HG03135 (cell line): ENCODE data around the gene SUPT20HL1.
"Not testable (repeated sequence)": the region's sequence is repeated elsewhere in the genome, so short reads cannot be mapped to it uniquely, and the experiment has no call there.

Experiments used
- ATAC-seq: cut with Tn5 transposase; IDR thresholded peaks from one replicate; pipeline ENCODE4 v1.9.1; 2021; ENCODE audit warnings: mild to moderate bottlenecking, moderate library complexity; ENCODE audit not compliant: unreplicated experiment

SUPT20HL1 gene

GRCh38 chrX:24360272-24360671 lies at the start of gene SUPT20HL1:
Gene SUPT20HL1, plus strand, starts transcription at chrX:24360639. Its CDS starts 2,122 bp downstream, at chrX:24362761.
- no peak for ATAC-seq

- ATAC-seq: not testable (repeated sequence)
Observed at GRCh38 chrX:24310916-24311315, 49.5 kb upstream of the SUPT20HL1 start.

GRCh38 chrX:24311507-24312248 lies 48.8 kb upstream of the SUPT20HL1 start:
- ATAC-seq: not testable (repeated sequence)

DNA sequence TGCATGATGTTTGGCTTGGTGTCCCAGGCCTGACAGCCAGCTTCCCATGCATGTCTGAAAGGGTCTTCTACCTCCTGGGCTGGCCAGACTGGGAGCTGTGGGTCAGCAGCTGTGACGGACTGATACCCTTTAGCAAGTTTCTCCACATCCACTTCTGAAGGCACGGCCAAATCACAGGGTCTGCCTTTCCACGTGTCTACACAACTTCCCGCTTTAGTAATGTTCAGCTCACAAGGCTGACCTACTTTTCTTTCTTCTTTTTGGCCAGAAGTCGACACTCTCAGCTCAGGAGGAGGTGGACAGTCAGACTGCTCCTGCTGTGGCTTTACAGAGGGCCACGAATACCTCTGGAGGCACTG lies 48.2 kb upstream of the SUPT20HL1 start:
- not testable (repeated sequence) for ATAC-seq

GRCh38 chrX:24314019-24314635 lies 46.3 kb upstream of the SUPT20HL1 start, which contains the start of gene SUPT20HL2:
Gene SUPT20HL2, minus strand, starts transcription at chrX:24314069. Its CDS starts 754 bp downstream, at chrX:24313315.
- ATAC-seq: no peak

DNA sequence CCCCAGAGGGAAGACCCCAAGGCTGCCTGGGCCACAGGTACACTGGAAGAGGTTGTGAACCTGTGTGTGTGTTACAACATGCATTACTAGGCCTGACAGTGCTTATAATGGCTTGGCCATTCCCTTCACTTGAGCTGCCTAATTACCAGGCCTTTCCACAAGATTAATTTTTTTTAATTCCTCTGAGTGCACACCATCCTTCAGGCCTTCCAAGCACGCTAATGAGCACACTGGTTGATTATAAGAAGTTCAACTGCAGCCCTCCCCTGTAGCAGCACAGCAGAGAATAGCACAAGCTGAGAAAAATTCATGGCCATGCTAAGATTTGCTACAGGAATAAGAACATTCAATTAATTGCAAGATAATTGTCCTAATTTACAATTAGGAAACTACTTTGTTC lies 44.3 kb upstream of the SUPT20HL1 start:
- no peak for ATAC-seq

- ATAC-seq: no peak
Observed at GRCh38 chrX:24317567-24317966, 42.9 kb upstream of the SUPT20HL1 start.

GRCh38 chrX:24321741-24322395 lies 38.6 kb upstream of the SUPT20HL1 start:
- ATAC-seq: no peak

DNA sequence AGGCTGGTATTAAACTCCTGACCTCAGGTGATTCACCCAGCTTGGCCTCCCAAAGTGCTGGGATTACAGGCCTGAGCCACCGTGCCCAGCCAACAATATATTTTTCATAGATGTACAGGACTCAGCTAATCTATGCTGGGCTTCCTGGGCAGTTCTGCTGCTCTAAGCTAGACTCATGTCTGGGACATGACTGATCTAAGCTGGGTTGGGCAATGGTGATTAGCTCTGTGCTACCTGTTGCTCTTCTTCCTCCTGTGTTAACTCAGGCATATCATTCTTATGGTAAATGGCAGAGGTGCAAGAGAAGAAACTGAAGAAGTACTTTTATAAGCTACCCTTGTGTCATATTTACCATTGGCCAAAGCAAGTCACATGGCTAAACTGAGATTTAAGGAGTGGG lies 35.2 kb upstream of the SUPT20HL1 start:
- no peak for ATAC-seq

DNA sequence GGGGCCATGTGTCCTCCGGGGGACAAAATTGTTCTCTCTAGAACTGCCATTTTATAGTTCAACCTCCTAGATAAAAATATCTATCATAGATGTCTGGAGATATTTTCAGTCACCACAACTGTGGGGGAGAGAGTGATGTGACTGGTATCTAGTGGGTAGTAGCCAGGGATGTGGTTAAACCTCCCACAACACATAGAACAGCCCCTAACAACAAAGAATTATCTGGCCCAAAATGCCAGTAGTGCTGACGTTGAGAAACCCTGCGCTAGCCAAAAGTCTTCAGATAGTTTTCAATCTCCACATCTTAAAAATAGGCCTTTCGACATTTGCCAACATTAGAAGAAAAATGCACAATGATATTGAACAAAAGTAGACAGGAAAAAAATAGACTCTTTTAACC lies 27.6 kb upstream of the SUPT20HL1 start:
- no peak for ATAC-seq

DNA sequence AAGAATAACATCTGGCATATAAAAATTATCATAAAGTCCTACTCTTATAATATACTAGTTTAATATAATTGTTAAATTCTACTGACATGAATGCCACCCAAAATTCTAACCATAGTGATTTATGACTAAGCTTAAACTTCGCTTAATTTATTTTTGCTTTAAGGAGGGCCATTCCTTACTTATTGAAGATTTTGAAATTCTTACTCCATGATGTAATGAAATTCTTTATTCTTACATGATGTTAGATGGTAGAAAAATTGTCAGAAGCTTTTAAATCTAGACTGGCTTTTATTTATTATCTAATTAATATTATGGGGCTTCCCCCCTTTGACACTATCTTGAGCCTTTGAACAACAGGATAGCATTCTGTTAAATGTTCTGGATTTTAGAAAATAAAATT lies 27.1 kb upstream of the SUPT20HL1 start:
- no peak for ATAC-seq

- no peak for ATAC-seq
Observed at GRCh38 chrX:24334461-24334860, 26.0 kb upstream of the SUPT20HL1 start.

DNA sequence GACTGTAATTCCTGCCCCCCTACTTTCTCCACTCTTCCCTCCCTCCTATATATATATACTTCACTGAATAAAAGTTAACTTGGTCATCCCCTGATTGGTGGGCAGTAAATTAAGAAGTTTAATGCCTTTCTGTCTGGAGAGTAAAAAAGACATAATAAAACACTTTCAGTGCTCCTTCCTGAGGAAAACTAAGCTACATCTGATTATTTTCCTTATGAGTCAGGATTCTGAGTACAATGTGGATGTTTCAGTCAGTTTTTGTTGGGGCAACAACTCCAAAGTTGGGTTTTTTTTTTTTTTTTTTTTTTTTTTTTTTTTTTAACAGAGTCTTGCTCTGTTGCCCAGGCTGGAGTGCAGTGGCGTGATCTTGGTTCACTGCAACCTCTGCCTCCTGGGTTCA lies 24.6 kb upstream of the SUPT20HL1 start:
- ATAC-seq: no peak

GRCh38 chrX:24339911-24340310 lies 20.5 kb upstream of the SUPT20HL1 start:
- ATAC-seq: no peak

DNA sequence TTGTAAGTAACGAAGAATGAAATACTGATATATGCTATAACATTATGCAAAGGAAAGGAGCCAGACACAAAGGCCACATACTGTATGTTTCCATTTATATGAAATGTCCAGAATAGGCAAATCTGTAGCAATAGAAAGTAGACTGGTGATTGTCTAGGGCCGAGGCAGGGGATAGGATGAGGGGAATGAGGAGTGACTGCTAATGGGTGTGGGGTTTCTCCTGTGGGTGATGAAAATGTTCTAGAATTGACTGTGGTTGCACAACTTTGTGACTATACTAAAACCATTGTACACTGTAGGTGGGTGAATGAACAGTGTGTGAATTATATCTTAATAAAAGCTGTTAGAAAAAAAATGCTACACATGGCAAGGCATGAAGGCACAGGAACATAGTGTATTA lies 19.9 kb upstream of the SUPT20HL1 start:
- ATAC-seq: no peak

- ATAC-seq: no peak
Observed at GRCh38 chrX:24341795-24342194, 18.6 kb upstream of the SUPT20HL1 start.

GRCh38 chrX:24343719-24344118 lies 16.7 kb upstream of the SUPT20HL1 start:
- ATAC-seq: no peak

DNA sequence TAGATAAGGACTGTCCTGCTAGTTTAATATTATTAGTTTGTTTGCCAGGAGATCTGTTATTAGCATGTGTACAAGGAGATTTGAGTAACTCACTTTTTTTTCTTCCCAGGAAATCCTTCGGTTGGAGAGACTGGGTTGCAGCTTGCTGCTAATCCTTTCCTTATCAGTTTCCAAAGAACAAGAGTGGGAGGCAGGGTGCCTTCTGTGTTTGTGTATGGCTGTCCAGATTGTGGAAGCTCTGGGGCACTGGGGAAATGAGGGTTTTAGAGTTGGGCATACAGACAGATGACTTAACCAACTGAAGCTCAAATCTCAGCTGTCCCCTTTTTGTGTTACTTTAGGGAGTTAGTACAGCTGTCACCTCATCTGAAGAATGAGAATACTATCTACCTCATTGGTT lies 12.6 kb upstream of the SUPT20HL1 start:
- ATAC-seq: no peak

GRCh38 chrX:24350217-24350616 lies 10.2 kb upstream of the SUPT20HL1 start:
- no peak for ATAC-seq

DNA sequence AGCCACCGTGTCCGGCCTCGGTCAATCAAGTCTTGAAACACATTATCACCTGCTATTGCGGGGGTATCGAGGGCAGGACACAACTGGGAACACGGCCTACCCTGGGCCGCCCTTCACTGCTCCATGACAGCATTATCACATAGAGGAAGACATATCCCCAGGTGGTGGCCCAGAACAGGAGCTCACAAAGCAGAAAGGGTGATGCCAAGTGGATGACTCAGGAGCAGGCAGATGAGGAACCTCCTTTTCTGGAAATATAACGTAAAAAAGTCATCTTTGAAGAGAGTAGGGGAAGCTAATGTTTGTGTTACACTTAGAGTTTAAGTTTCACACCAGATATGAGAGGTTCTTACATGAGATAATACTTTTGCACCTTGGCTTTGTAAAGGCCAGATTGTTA lies 5.3 kb upstream of the SUPT20HL1 start:
- no peak for ATAC-seq

DNA sequence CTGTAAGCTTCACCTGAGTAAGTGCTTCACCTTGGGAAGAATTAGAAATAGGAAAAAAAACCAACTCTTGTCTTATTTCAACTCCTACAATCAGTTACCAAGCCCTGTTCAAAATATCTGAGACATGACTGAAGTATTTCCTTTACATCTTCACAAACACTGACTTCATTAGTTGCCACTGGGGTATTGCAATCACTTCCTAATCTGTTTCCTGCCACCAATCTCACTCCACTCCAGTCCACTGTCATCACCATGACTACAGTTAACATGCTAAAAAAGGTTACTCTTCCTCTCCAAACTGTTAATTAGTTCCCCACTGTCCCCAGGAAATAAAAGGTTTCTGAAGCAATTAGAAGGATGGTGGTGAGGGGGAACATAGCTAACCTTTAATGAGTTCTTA lies 3.3 kb upstream of the SUPT20HL1 start:
- no peak for ATAC-seq
